Measurements from ENCODE around the gene CCDC102B. TPM values are rescaled to one million over a fixed set of nuclear protein-coding genes. Genes with fewer than 3 reads are reported as not detected.
"Not testable (repeated sequence)": the region's sequence is repeated elsewhere in the genome, so short reads cannot be mapped to it uniquely, and the experiment has no call there.

Gene CCDC102B
- total RNA-seq = 1 to 10 TPM; 1.4 to 2.1 TPM

DNA sequence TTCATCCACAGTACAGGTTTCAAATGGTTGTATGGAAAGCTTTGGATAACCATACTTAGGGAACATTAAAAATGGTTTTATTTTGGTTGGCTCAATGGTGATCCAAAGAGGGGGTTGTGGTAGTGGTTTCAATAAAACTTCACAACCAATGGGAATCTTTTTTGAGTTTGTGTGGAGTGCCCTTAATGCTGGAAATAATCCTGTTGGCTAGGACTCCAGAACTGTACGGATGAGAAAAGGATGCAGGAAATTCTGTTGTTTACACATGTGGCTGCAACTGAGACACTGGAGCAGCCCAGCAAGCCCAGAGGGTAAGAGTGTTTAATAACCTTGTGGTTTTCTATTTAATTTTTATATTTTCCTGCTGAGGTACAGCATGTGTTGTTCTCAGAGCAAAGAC is at the start of gene CCDC102B:
Gene CCDC102B, plus strand, starts transcription at position 210 of the 400 bp plus-strand sequence. CDS start 38,684 bp downstream, outside the sequence.
- Mint-ChIP-seq H3K9me3 (ENCODE audit: low read depth) (no peaks in the 10 kb centered on the region), H3K27me3 (no peaks in the 10 kb centered on the region), H3K4me3 (no peak within 1 kb of the TSS), H3K4me1 (no peaks in the 10 kb centered on the region), H3K36me3 (no peaks in the 10 kb centered on the region), H3K27ac (no peak within 1 kb of the TSS)
- ATAC-seq = no peak
- CTCF ChIA-PET = no interaction called here
- no peak for DNase-seq

DNA sequence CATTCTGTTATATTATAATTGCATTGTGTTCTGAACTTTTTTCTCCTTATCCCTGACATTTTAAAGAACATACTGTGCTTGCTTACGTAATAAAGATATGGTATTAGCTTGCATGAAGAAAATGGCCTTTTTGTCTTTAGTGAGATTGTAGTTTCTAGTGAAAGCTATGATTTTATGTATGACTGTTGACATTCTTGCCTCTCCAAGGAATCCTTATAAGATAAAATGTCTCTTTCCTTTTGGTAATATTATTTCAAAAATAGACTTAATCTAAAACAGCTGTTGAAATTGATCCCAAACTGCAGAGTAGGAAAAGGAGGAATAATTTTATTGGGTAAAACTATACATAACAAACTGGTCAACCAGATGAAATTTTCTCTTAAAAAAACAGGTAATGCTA is 40.8 kb upstream of the CCDC102B start:
- no peaks in the 10 kb centered on the region for H3K27me3 Mint-ChIP-seq
- H3K9me3 Mint-ChIP-seq (ENCODE audit: low read depth) = peaks cover 4% of the 10 kb centered on the region
- no peaks in the 10 kb centered on the region for H3K4me1 Mint-ChIP-seq
- ATAC-seq = no peak
- no peak overlapping the region for H3K4me3 Mint-ChIP-seq
- CTCF ChIA-PET = interaction anchor here (1.4 kb wide), 1 partner anchor 16 kb away, joined by 4 read pairs; no protein-coding TSS in a partner anchor
- no peak for DNase-seq
- H3K36me3 Mint-ChIP-seq = no peaks in the 10 kb centered on the region
- H3K27ac Mint-ChIP-seq = no peak overlapping the region

DNA sequence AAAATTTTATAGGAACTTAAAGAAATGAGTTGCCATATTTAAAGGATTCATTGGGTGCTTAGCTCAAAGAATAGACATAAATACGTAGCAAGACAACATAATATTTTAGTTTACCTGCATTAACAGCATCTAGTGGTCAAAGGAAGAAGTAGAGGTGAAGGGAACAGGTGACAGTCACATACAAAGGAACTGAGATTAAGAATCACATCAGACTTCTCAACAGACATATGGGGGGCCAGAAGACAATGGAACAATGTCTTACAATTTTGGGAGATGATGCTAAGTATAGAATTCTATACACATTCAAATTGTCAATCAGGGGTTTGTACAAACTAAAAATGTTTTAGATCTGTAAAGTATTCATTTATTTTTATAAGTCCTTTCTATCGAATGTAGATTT is 38.6 kb upstream of the CCDC102B start:
- H3K9me3 Mint-ChIP-seq (ENCODE audit: low read depth) = peaks cover 4% of the 10 kb centered on the region
- CTCF ChIA-PET = no interaction called here
- H3K36me3 Mint-ChIP-seq = no peaks in the 10 kb centered on the region
- H3K4me3 Mint-ChIP-seq = no peak overlapping the region
- ATAC-seq = no peak
- H3K27me3 Mint-ChIP-seq = no peaks in the 10 kb centered on the region
- H3K27ac Mint-ChIP-seq = no peak overlapping the region
- DNase-seq = no peak
- no peaks in the 10 kb centered on the region for H3K4me1 Mint-ChIP-seq

DNA sequence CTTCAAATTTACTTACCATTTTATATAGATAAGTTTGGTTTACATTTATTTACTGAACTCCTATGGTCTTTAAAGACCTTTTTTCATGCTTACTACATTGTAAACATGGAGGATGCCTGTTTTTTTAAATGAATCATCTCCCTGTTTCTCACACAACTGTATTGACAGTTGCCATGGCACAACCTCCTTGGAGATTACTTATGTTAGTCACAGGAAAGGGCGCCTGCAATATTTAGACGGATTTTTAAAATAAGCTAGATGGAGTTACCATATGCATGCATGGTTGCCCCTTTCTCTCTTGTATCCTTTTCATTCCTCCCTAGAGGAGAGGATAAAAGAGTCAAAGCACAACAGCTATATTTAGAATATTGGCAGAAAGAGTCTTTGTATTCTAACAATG is 34.8 kb upstream of the CCDC102B start:
- H3K4me3 Mint-ChIP-seq = no peak overlapping the region
- no peak for DNase-seq
- no peaks in the 10 kb centered on the region for H3K36me3 Mint-ChIP-seq
- H3K27me3 Mint-ChIP-seq = no peaks in the 10 kb centered on the region
- CTCF ChIA-PET = no interaction called here
- no peak overlapping the region for H3K27ac Mint-ChIP-seq
- H3K4me1 Mint-ChIP-seq = no peaks in the 10 kb centered on the region
- peaks cover 4% of the 10 kb centered on the region for H3K9me3 Mint-ChIP-seq (ENCODE audit: low read depth)
- ATAC-seq = no peak

DNA sequence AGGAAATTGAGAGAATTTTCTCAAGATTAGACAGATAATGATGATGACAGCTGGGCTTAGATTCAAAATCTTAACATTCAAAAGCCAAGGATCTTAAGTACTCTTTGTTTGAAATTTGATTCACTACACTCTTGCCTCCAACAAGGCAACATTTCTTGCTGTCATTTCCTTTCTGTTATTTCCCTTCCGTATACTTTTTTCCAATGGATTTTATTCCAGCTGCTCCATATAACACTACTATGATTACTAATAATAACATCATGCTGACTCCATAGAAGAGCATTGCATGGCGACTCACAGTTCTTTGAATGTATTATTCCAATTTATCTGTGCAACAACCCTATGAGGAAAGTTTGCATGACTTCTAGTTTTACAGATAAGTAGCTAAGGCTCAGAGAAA is 33.9 kb upstream of the CCDC102B start:
- H3K27me3 Mint-ChIP-seq = no peaks in the 10 kb centered on the region
- no peaks in the 10 kb centered on the region for H3K4me1 Mint-ChIP-seq
- DNase-seq (no peak), ATAC-seq (no peak)
- no peak overlapping the region for H3K4me3 Mint-ChIP-seq
- CTCF ChIA-PET = no interaction called here
- H3K9me3 Mint-ChIP-seq (ENCODE audit: low read depth) = peaks cover 4% of the 10 kb centered on the region
- H3K36me3 Mint-ChIP-seq = no peaks in the 10 kb centered on the region
- H3K27ac Mint-ChIP-seq = no peak overlapping the region

DNA sequence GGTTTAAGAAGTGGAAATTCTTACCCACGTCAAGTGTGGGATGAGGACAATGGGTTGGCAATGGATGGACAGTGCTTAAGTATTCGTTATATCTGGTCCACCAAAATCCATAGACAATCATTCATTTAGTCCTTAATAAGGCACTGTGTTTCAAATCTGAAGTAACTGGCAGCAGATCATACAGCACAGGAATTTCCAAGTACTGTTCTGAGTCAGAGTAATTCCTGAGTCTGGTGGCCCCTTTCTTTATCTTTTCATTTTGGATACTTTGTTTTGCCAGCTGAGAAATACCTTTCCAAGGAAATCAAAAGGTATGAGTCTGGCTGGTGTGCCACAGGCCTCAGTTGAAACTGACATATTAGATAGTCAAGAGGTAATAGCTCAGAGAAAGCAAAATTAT is 31.4 kb upstream of the CCDC102B start:
- no peaks in the 10 kb centered on the region for H3K36me3 Mint-ChIP-seq
- H3K9me3 Mint-ChIP-seq (ENCODE audit: low read depth) = peaks cover 2% of the 10 kb centered on the region
- ATAC-seq = no peak
- no peaks in the 10 kb centered on the region for H3K4me1 Mint-ChIP-seq
- CTCF ChIA-PET = no interaction called here
- DNase-seq = no peak
- no peak overlapping the region for H3K27ac Mint-ChIP-seq
- H3K27me3 Mint-ChIP-seq = no peaks in the 10 kb centered on the region
- no peak overlapping the region for H3K4me3 Mint-ChIP-seq

DNA sequence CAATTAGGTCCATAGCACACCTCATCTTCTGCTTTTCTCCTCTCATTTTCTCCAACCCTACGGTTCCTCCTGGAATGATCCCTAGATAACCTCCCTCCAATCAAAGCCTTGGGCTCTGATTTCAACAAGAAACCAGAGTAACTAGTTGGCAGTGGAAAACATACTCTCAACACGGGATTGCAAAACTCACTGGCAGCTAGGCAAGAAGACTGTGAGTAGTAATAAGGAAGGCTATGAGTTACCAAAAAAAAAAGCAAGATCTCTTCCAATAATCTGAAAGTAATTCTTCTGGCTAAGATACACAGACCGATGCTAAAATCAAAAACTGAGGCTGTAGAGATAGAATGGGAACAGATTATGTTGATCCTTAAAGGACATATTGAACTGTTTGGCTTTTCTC is 28.4 kb upstream of the CCDC102B start:
- Mint-ChIP-seq H3K4me1 (no peaks in the 10 kb centered on the region), H3K27ac (no peak overlapping the region), H3K27me3 (no peaks in the 10 kb centered on the region), H3K9me3 (ENCODE audit: low read depth) (no peaks in the 10 kb centered on the region), H3K4me3 (no peak overlapping the region), H3K36me3 (no peaks in the 10 kb centered on the region)
- no peak for ATAC-seq
- no peak for DNase-seq
- CTCF ChIA-PET = no interaction called here

DNA sequence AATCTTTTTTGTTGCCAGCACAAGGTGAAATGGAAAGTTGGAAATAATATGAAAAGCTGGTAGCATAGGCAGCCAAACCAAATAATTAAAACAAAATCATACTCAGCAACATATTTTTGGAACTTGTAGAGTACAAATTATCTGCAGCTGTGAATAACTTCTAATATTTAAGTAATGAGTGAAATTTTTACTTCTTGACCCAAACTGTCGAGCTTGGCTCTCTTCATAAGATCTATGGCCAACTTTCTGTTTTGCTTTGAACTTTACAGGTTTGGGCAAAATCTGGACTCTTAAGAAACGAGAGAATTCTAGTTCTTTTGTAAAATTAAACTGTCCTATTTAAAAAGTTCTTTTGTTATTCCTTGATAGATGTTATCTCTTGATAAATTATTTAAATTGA is 25.6 kb upstream of the CCDC102B start:
- Mint-ChIP-seq H3K9me3 (ENCODE audit: low read depth) (no peaks in the 10 kb centered on the region), H3K4me3 (no peak overlapping the region), H3K27me3 (no peaks in the 10 kb centered on the region), H3K4me1 (no peaks in the 10 kb centered on the region), H3K27ac (no peak overlapping the region), H3K36me3 (no peaks in the 10 kb centered on the region)
- no peak for ATAC-seq
- CTCF ChIA-PET = no interaction called here
- DNase-seq = no peak

DNA sequence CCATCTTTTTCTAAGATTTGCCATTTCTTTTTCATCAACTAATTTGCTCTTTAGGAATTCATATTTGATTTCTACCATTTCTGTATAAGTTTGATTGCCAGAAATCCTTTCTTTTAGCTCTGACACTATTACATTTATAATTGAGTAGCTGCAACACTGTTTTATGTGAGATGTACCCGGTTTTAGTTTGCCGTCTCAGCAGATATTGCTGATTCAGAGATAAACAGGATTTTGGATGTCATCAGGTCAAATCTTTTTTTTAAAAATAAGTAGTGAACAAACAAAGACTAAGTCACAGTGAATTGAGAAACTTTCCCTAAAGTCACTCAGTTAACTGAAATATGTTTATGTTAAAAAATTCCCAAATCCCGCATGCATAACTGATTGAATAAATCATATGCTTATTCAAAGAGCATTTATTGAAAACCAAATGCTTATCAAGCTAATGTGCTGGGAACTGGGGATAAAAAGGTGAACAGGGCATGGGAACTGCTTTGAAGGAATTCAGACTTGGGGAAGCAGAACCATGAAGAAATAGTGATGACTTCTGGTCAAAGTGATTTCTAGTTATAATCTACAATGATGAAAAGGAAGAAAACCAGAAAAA is 19.5 kb upstream of the CCDC102B start:
- Mint-ChIP-seq H3K36me3 (no peaks in the 10 kb centered on the region), H3K27me3 (no peaks in the 10 kb centered on the region), H3K27ac (no peak overlapping the region), H3K4me3 (no peak overlapping the region), H3K4me1 (no peaks in the 10 kb centered on the region), H3K9me3 (ENCODE audit: low read depth) (no peaks in the 10 kb centered on the region)
- CTCF ChIA-PET = no interaction called here
- no peak for ATAC-seq
- DNase-seq = no peak

DNA sequence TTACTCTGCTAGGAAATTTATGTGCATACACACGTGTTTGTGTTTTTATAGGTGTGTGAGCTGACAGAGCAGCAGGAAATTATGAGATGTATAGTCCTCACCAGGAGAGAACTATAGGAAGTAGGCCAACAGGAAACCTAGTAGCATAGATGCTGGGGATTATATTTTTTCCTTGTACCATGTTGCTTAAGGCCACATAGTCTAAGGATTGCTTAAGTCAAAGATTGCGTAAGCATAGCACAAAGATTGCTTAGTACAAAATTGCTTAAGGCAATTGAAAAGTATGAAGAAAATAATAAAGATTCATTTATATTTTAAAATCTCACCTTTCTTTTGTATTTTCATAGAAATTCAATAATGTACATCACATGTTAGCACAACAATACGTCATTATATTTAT is 18.7 kb upstream of the CCDC102B start:
- Mint-ChIP-seq H3K36me3 (no peaks in the 10 kb centered on the region), H3K9me3 (ENCODE audit: low read depth) (no peaks in the 10 kb centered on the region), H3K4me1 (no peaks in the 10 kb centered on the region), H3K4me3 (no peak overlapping the region), H3K27ac (no peak overlapping the region), H3K27me3 (no peaks in the 10 kb centered on the region)
- DNase-seq (no peak), ATAC-seq (no peak)
- CTCF ChIA-PET = no interaction called here

DNA sequence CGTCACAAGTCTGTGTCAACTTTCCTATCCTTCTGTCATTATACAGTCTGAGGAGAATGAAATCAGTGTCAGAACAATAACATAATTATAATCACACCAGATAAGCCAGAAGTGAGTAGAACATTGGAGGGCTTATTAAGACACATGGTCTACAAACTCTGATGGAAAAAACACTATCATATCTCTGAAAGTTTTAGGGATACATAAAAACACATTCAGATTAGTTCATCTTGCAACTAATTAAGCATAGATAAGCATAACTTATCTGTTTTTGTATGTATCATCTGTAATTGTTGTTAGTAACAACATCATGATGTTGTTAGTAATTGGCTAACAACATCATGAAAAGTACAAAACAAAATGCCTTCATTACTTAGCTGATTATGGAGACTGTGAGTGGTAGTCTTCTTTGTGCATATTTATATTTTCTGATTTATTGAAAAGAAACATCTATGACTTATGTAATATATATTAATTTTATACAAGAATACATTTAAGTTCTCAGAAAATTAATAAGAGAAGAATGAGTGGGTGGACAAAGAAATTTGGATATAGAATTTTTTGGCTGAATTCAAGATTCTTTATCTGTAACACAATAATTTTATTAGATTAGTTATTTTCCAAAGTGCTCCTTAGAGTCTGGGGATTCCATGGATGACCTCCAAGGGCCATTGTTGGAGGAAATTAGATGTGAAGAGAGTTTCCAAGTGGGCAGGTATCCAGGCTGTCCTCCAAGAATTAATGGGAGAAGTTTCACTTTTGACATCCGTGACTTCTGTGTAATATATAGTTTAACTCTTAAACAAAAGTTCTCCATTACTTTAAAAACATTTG is 16.9 kb upstream of the CCDC102B start:
- CTCF ChIA-PET = no interaction called here
- Mint-ChIP-seq H3K4me1 (no peaks in the 10 kb centered on the region), H3K36me3 (no peaks in the 10 kb centered on the region), H3K4me3 (no peak overlapping the region), H3K27me3 (no peaks in the 10 kb centered on the region), H3K27ac (no peak overlapping the region), H3K9me3 (ENCODE audit: low read depth) (no peaks in the 10 kb centered on the region)
- ATAC-seq (no peak), DNase-seq (no peak)

DNA sequence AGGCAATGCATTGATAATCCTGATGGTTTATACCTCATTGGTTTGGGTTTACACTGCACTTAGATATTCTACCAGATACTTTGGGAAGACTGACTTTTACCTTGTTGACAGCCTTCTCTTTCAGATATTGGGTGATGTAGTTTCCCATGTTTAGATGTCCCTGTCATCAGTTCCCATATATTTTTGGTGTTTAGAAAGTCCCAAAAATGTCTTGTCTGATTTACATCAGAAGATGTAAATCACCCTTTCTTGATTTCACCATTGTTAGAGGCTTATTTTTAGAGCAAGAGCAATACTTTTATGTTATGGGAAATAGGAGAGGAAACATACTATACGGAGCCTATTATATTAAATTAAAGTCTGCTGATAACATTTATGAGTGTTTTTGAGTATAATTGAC is 14.4 kb upstream of the CCDC102B start:
- no peak for ATAC-seq
- Mint-ChIP-seq H3K4me3 (no peak overlapping the region), H3K4me1 (no peaks in the 10 kb centered on the region), H3K36me3 (no peaks in the 10 kb centered on the region), H3K27ac (no peak overlapping the region), H3K27me3 (no peaks in the 10 kb centered on the region), H3K9me3 (ENCODE audit: low read depth) (no peaks in the 10 kb centered on the region)
- no peak for DNase-seq
- CTCF ChIA-PET = no interaction called here

DNA sequence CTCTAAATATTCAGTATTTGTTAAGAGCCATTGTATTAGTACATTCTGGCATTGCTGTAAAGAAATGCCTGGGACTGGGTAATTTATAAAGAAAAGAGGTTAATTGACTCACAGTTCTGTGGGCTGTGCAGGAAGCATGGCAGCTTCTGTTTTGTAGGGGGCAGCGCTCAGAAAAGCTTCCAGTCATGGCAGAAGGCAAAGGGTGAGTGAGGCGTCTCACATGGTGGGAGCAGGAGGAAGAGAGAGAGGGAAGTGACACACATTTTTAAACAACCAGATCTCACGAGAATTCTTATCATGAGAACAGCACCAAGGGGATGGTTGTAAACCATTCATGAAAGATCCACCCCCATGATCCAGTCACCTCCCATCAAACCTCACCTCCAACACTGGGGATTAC is 13.8 kb upstream of the CCDC102B start:
- ATAC-seq (no peak), DNase-seq (no peak)
- CTCF ChIA-PET = no interaction called here
- Mint-ChIP-seq H3K36me3 (no peaks in the 10 kb centered on the region), H3K9me3 (ENCODE audit: low read depth) (no peaks in the 10 kb centered on the region), H3K27ac (no peak overlapping the region), H3K4me3 (no peak overlapping the region), H3K4me1 (no peaks in the 10 kb centered on the region), H3K27me3 (no peaks in the 10 kb centered on the region)

DNA sequence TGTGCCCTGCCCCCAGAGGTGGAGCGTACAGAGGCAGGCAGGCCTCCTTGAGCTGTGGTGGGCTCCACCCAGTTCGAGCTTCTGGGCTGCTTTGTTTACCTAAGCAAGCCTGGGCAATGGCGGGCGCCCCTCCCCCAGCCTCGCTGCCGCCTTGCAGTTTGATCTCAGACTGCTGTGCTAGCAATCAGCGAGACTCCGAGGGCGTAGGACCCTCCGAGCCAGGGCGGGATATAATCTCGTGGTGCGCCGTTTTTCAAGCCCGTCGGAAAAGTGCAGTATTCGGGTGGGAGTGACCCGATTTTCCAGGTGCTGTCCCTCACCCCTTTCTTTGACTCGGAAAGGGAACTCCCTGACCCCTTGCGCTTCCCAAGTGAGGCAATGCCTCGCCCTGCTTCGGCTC is 7.6 kb upstream of the CCDC102B start:
- H3K36me3 Mint-ChIP-seq; CTCF ChIA-PET; H3K4me1 Mint-ChIP-seq; H3K4me3 Mint-ChIP-seq; H3K27me3 Mint-ChIP-seq; H3K27ac Mint-ChIP-seq; H3K9me3 Mint-ChIP-seq (ENCODE audit: low read depth); DNase-seq; ATAC-seq: not testable (repeated sequence)

Measured in activated CD8-positive, alpha-beta memory T cell treated with anti-CD3 and anti-CD28 coated beads, Interleukin-2, amount 10 ng/mL, durations not matched to agents 7 days and 5 days (primary cell).